Activated T-cell treated with anti-CD3 and anti-CD28 coated beads, Interleukin-2, amount 50 U/mL, for 24 hours (primary cell): ENCODE measurements around the gene SRSF12.
A peak's percentile ranks its signal among the peaks of the same experiment; 100 is the strongest.

Experiments
- DNase-seq: peaks from one replicate; pipeline ENCODE4 v3.0.0-alpha.2; 2020
- H3K27ac Mint-ChIP-seq: 2 replicates; pipeline ENCODE4 v1.8.0; 2020; ENCODE audit warnings: mild to moderate bottlenecking, mixed read lengths
- H3K27me3 Mint-ChIP-seq: 2 replicates; pipeline ENCODE4 v1.8.0; 2020; ENCODE audit warnings: mixed read lengths
- H3K36me3 Mint-ChIP-seq: 2 replicates; pipeline ENCODE4 v1.8.0; 2020; ENCODE audit warnings: low read depth, mixed read lengths
- H3K4me1 Mint-ChIP-seq: 2 replicates; pipeline ENCODE4 v1.8.0; 2020; ENCODE audit warnings: low read depth, mixed read lengths
- H3K4me3 Mint-ChIP-seq: 2 replicates; pipeline ENCODE4 v1.8.0; 2020; ENCODE audit warnings: mild to moderate bottlenecking, moderate library complexity, mixed read lengths
- H3K9me3 Mint-ChIP-seq: 2 replicates; pipeline ENCODE4 v1.8.0; 2020; ENCODE audit warnings: mixed read lengths

Gene SRSF12

GRCh38 chr6:89117211-89118108, at the start of gene SRSF12:
Gene SRSF12 (minus strand): TSS chr6:89118071. CDS start chr6:89117887, 184 bp downstream.
- Mint-ChIP-seq H3K36me3 (no peaks in the 10 kb centered on the region), H3K27me3 (peaks cover 13% of the 10 kb centered on the region), H3K27ac (peak within 1 kb of the TSS; percentile 69), H3K4me3 (peak within 1 kb of the TSS; percentile 80), H3K9me3 (no peaks in the 10 kb centered on the region), H3K4me1 (peaks cover 8% of the 10 kb centered on the region)
- peak; percentile 70 for DNase-seq

DNA sequence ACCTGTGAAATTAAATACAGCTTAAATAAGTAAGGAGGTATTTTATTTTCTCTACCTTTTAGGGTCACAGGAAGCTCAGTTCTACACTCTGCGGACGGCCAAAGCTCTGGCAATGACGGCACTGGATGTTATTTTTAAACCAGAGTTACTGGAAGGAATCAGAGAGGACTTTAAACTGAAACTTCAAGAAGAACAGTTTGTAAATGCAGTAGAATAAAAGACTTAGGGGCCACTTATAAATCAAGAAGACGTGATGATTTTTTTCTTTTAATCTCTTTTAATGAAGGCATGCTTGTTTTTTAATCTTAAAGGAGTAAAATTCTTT, 44.1 kb upstream of the SRSF12 start:
- Mint-ChIP-seq H3K27me3 (no peaks in the 10 kb centered on the region), H3K9me3 (no peaks in the 10 kb centered on the region), H3K4me1 (no peaks in the 10 kb centered on the region), H3K36me3 (peaks cover 70% of the 10 kb centered on the region), H3K27ac (no peak overlapping the region), H3K4me3 (no peak overlapping the region)
- no peak for DNase-seq

DNA sequence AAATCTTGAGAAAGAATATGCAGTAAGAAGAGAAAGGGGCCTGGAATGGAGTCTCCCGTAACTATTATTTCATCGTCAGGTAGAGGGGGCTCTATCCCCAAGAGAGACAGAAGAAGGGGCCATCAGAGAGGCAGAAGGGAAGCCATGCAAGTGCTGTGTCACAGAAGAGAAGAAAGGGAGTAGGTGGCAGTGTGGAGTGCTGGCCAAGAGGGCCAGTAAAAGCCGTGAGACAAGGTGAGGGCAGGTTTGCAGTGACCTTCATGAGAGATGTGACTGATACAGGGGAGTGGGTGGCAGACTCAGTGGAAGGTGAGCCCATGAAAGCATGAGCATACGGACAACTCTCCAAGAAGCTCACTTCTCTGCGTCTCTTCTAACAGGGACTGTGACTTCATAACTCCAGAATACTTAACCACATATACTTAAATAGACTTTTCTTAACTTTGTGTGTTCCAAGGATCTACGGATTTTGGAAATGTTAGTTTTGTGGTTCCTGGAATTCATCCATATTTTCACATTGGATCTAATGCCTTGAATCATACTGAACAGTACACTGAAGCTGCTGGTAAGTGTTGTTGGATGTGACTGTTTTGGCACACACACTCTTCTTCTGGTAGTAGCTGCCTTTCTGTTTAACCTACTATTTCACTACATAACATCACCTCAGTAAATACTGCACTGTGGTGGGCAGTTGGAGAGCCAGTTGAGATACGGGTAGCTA, 43.6 kb upstream of the SRSF12 start:
- H3K9me3 Mint-ChIP-seq: no peaks in the 10 kb centered on the region
- H3K36me3 Mint-ChIP-seq: peaks cover 73% of the 10 kb centered on the region
- H3K27ac Mint-ChIP-seq: no peak overlapping the region

DNA sequence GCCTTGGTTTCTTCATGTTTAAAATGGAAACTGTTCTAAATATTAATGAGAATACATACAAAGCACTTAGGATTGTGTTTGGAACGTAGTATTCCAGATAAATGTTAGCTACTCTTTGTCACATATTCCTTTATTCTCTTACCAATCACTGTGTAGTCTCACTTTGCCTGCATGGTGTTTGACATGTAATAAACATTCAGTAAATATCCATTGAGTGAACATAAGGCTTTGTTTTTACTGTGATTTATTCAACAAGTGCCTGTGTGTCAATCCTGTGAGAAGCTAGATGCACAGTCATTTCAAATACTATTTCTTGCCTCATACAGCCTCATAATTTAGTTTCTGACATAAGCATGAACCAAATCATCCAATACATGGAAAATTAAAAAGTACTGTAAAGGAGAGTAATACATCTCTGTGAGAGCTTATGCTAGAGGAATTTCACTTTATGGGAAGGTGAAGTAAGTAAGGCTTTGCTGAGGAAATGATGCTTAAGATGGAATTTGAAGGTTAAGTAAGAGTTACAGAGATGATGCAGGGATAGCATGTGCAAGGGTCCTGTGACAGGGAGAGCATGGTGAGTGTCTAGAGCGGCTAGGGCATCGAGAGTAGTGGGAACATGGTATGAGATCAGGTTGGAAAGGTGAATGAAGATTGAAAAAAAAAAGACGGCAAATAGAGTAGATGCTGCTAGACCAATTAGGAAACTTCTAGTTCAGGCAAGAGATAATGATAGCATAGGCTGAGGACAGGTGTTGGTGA, 42.6 kb upstream of the SRSF12 start:
- no peak overlapping the region for H3K4me3 Mint-ChIP-seq
- DNase-seq: no peak
- H3K36me3 Mint-ChIP-seq: peaks cover 75% of the 10 kb centered on the region
- H3K27me3 Mint-ChIP-seq: no peaks in the 10 kb centered on the region
- no peak overlapping the region for H3K27ac Mint-ChIP-seq
- H3K4me1 Mint-ChIP-seq: no peaks in the 10 kb centered on the region
- no peaks in the 10 kb centered on the region for H3K9me3 Mint-ChIP-seq

More for the DNA sequence above, 43.6 kb upstream of the SRSF12 start:
- DNase-seq: no peak
- Mint-ChIP-seq H3K27me3 (no peaks in the 10 kb centered on the region), H3K4me1 (no peaks in the 10 kb centered on the region), H3K4me3 (no peak overlapping the region)

GRCh38 chr6:89154131-89154530, 36.3 kb upstream of the SRSF12 start:
- no peak overlapping the region for H3K4me3 Mint-ChIP-seq
- H3K9me3 Mint-ChIP-seq: no peaks in the 10 kb centered on the region
- peaks cover 9% of the 10 kb centered on the region for H3K4me1 Mint-ChIP-seq
- H3K36me3 Mint-ChIP-seq: peaks cover 72% of the 10 kb centered on the region
- DNase-seq: no peak
- no peaks in the 10 kb centered on the region for H3K27me3 Mint-ChIP-seq
- H3K27ac Mint-ChIP-seq: no peak overlapping the region

GRCh38 chr6:89148016-89148750, 30.3 kb upstream of the SRSF12 start:
- Mint-ChIP-seq H3K36me3 (peaks cover 48% of the 10 kb centered on the region), H3K27me3 (no peaks in the 10 kb centered on the region), H3K4me1 (peaks cover 43% of the 10 kb centered on the region), H3K27ac (no peak overlapping the region), H3K4me3 (peak overlapping the region; percentile 59), H3K9me3 (no peaks in the 10 kb centered on the region)
- peak; percentile 47 for DNase-seq

DNA sequence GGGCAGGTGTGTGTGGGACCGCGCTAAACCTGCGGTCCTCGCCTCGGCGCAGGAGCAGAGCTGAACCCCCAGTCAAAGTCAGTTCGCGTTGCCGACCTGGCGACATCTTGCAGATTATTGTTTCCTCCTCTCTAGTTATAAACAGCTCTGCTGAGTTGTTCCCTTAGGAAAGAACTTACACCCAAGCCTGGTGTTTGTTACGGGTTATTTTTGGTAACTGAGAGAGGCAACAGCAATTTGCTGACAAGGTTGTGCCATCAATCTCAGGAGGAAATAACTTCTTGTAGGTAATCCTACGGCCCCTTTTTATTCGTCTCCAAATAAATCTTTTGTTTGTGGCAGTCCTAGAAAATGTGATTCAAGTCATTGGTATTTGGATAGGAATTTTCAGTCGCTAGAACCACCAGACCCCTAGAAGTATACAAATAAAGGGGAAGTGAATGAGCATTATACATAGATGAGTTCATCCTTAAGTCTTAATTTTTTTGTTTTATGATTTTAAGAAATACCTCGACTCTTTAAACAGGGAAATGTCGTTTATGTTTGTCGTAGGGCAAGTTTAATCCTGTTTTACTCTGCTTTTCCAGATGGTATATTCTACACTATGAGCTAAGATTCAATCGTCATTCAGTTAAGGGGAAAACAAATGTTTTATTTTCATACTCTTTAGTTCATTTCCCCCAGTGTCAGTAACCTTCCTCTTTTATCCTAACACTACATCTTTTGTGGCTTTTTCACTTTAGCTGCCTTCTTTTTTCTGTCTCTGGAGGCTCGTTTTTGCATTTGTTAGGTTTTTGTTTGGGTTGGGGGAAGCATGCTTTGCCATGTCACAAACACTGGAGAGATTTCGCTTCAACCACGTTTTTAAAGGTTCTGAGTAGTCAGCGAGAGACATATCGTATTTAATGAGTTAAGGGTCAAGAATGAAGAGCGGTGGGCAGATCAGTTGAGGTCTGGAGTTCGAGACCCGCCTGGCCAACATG, 29.1 kb upstream of the SRSF12 start:
- H3K27ac Mint-ChIP-seq: peak overlapping the region; percentile 90
- peak overlapping the region; percentile 79 for H3K4me3 Mint-ChIP-seq
- H3K27me3 Mint-ChIP-seq: no peaks in the 10 kb centered on the region
- H3K36me3 Mint-ChIP-seq: peaks cover 40% of the 10 kb centered on the region
- no peak for DNase-seq
- no peaks in the 10 kb centered on the region for H3K9me3 Mint-ChIP-seq
- peaks cover 43% of the 10 kb centered on the region for H3K4me1 Mint-ChIP-seq

DNA sequence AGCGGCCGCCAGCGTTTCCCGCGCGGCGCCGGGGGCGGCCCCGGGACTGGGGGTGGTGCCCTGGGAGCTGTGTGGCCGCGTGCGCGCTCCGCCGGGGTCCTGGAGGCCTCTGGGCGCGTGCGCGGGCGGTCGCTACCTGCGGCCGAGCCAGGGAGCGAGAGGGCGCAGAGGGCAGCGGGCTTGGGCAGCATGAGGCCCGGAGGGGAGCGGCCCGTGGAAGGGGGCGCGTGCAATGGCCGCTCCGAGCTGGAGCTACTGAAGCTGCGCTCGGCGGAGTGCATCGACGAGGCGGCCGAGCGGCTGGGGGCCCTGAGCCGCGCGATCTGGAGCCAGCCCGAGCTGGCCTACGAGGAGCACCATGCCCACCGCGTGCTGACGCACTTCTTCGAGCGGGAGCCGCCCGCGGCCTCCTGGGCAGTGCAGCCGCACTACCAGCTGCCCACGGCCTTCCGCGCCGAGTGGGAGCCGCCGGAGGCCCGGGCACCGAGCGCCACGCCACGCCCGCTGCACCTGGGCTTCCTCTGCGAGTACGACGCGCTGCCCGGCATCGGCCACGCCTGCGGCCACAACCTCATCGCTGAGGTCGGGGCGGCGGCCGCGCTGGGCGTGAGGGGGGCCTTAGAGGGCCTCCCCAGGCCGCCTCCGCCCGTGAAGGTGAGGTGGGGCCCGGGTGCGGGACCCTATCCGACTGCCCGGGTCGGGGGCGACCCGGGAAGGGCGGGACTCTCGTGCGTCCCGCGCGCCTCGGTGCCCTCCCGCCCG, 28.3 kb upstream of the SRSF12 start, which contains the start of gene PM20D2:
PM20D2 (plus strand) TSS at position 100 of the 762 bp plus-strand sequence; CDS start at position 190, 90 bp downstream.
- Mint-ChIP-seq H3K27me3 (no peaks in the 10 kb centered on the region), H3K4me3 (peak within 1 kb of the TSS; percentile 81), H3K27ac (peak within 1 kb of the TSS; percentile 96), H3K36me3 (peaks cover 31% of the 10 kb centered on the region), H3K9me3 (no peaks in the 10 kb centered on the region), H3K4me1 (peaks cover 43% of the 10 kb centered on the region)
- DNase-seq: peak; percentile 85

DNA sequence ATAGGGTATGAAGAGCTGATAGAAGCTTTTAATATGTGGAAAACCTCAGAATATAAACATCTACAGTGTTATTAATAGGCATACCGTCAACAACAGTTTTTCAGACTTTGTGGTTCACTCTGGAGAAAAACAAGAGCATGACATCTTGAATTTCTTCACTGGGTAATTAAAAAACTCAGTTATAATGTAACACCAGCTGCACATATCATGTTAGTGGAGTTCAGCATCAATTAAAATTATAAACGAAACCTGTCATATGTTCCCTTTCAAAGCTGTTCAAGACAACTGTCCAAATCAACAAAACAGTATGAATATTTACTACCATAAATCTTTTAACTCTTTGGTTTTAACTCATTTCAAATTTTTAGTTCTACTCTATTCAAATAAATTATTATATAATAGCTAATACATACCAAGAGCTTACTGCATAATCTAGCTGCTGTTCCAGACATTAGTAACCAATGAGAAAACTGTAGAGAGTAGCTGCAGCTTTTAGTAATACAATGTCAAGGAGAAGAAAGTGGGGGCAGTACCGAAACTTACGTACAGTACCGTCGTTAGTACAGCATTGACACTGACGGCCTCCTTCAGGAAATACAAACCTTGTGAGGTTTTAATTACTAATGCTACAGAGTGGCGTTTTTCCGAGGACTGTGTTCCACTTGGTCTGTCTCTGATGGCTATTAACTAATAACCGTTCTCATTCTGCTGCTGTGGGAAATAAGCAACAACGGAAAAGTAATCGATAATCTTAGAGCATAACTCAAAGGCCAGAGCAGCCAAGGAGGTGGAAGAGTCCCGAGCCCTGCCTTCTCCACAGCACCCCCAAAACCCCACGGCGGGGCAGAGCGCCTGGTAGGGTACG, 27.5 kb upstream of the SRSF12 start:
- H3K27ac Mint-ChIP-seq: peak overlapping the region; percentile 96
- peak overlapping the region; percentile 81 for H3K4me3 Mint-ChIP-seq
- H3K27me3 Mint-ChIP-seq: no peaks in the 10 kb centered on the region
- H3K4me1 Mint-ChIP-seq: peaks cover 43% of the 10 kb centered on the region
- H3K36me3 Mint-ChIP-seq: peaks cover 31% of the 10 kb centered on the region
- DNase-seq: no peak
- no peaks in the 10 kb centered on the region for H3K9me3 Mint-ChIP-seq

DNA sequence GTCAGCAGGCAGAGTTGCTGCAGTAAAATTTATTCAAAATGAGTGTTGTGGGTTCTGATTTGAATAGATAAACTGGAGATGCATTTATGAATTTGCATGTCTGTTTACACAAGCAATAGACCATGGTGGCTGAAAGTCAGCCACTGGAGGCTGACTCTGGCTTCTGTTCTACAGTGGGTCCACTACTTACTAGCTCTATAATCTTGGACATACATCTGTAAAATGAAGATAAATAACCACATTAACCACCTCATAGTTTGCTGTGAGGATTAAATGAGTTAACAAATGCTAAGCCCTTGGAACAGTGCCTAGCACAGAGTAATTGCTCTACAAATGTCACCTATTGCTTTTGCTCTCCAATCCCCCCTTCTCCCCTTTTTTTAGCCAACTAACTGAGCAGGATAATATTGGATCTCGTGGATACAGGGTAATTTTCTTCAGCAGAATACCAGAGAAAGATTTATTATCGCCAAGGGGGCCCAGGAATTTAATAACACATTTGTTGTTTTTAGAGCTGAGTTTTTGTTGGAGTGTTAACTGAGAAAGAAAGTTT, 26.6 kb upstream of the SRSF12 start:
- Mint-ChIP-seq H3K4me3 (no peak overlapping the region), H3K9me3 (no peaks in the 10 kb centered on the region), H3K27me3 (no peaks in the 10 kb centered on the region), H3K27ac (no peak overlapping the region), H3K4me1 (peaks cover 37% of the 10 kb centered on the region), H3K36me3 (peaks cover 22% of the 10 kb centered on the region)
- no peak for DNase-seq

- no peaks in the 10 kb centered on the region for H3K27me3 Mint-ChIP-seq
- H3K27ac Mint-ChIP-seq: no peak overlapping the region
Observed at GRCh38 chr6:89140347-89141156, 22.7 kb upstream of the SRSF12 start.

More at GRCh38 chr6:89140347-89141156, 22.7 kb upstream of the SRSF12 start:
- H3K36me3 Mint-ChIP-seq: no peaks in the 10 kb centered on the region
- no peaks in the 10 kb centered on the region for H3K9me3 Mint-ChIP-seq
- H3K4me3 Mint-ChIP-seq: no peak overlapping the region
- DNase-seq: no peak
- H3K4me1 Mint-ChIP-seq: peaks cover 13% of the 10 kb centered on the region
